Hematopoietic multipotent progenitor cell (in vitro differentiated cells): ENCODE results near the gene RBM15. TPM values are rescaled to one million over a fixed set of nuclear protein-coding genes. Genes with fewer than 3 reads are reported as not detected.

Source experiments
- DNase-seq, 3 donors: peaks; one replicate each; pipeline ENCODE4 v3.0.0-alpha.2; 2011 to 2015; ENCODE audit warnings: low read depth in 2 of 3, low spot score in 2 of 3
- total RNA-seq: library from RNA; depleted of rRNA; stranded (reverse); fragments of >200 nt; gene quantifications from one replicate; pipeline ENCODE4 v1.2.3, GENCODE V29; 2012

The RBM15 gene
- total RNA-seq, 1 donor, result 66.0 TPM

- no peak for DNase-seq
Measured at GRCh38 chr1:110348771-110349170, 9.6 kb downstream of the RBM15 start.

DNA sequence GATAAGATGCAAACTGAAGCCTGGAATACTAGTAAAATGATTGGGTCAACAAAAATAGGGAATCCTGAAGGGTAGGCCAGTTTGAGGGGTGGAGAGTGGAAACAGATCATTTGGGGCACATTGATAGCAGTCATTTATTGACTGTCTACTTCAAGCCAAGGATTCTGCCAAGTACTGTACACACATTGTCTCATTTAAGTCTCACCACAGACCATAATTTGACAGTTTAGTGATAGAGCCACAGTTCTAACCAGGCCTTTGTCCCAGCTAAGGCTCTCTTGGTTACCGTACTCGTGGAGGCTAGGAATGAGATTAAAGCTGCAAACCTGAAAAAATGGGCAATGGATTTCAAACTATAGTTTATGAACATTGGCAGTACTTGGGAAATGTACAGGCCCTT, 11.2 kb downstream of the RBM15 start:
- DNase-seq, result no peak

GRCh38 chr1:110355321-110355720, 16.1 kb downstream of the RBM15 start:
- DNase-seq, result no peak

GRCh38 chr1:110356379-110356778, 17.2 kb downstream of the RBM15 start:
- no peak for DNase-seq

GRCh38 chr1:110360431-110360830, 21.3 kb downstream of the RBM15 start:
- no peak for DNase-seq

- no peak for DNase-seq
Measured at GRCh38 chr1:110361856-110362255, 22.7 kb downstream of the RBM15 start.

GRCh38 chr1:110364221-110364620, 25.0 kb downstream of the RBM15 start:
- DNase-seq, result no peak

DNA sequence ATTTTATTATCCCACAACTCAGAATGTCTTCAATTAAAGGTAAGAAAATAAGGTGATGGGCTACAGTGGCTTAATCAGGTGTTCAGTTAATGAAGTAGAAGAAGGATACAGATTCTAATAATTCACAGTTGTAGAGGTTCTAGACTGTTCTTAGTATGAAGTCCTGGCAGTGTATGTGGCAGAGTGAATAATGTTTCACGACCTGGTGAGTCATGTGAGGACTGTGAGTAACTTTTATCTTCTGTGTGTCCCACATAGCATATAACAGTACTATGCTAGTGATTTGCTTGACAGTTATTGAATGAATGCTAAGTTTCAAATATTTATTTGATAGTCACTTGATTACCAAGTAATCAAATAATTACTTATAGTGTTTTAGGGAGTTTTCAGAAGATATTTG, 31.6 kb downstream of the RBM15 start:
- no peak for DNase-seq

- no peak for DNase-seq
Measured at GRCh38 chr1:110375490-110375889, 36.3 kb downstream of the RBM15 start.

DNA sequence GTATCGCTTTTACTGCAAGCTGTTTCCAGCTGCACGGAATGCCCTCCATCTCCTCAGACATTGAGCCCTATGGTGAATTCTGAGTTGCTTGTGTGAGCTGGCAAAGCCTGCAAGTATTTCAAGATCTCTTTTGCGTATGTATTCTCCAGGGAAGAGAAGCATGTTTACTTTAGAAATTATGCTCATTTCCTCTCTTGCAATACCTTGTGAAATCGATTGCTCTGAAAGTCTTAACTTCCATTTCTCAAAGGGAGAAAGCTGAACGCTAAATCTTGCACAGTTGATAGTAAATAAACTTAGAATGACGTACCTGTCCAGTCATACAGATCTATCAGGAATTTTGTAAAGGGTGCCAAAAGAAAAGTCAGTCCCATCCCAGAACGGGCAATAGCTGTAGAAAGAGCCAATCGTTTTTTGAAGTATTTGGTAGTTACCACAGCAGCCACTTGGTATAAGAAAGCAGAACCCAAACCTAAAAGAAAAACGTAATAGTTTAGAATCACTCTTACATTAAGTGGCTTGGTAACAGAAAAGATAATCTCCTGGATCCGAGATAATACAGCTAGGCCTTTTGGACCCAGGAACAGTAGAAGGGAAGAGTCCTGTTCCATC, 41.6 kb downstream of the RBM15 start:
- no peak for DNase-seq

DNA sequence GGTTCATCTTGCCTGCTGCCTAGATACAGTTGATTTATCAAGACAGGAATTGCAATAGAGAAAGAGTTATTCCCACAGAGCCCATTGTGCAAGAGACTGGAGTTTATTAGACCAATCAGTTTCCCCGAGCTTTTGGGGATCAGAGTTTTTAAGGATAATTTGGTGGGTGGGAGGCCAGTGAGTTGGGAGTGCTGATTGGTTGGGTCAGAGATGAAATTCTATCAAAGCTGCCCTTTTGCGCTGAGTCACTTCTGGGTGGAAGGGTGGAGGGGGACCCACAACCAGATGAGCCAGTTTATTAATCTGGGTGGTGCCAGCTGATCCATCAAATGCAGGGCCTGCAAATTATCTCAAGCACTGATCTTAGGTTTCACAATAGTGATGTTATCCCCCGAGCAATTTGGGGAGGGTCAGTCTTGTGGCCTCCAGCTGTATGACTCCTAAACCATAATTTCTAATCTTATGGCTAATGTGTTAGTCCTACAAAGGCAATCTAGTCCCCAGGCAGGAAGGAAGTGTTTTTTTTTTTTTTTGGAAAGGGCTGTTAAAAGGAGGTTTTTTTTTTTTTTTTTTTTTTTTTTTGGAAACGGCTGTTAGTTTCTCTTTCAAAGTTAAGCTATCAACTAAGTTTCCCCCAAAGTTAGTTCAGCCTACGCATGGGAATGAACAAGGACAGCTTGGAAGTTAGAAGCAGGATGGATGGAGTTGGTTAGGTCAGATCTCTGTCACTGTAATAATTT, 44.2 kb downstream of the RBM15 start:
- DNase-seq, result peak in 2 of 3 donors; percentile 26 to 40

DNA sequence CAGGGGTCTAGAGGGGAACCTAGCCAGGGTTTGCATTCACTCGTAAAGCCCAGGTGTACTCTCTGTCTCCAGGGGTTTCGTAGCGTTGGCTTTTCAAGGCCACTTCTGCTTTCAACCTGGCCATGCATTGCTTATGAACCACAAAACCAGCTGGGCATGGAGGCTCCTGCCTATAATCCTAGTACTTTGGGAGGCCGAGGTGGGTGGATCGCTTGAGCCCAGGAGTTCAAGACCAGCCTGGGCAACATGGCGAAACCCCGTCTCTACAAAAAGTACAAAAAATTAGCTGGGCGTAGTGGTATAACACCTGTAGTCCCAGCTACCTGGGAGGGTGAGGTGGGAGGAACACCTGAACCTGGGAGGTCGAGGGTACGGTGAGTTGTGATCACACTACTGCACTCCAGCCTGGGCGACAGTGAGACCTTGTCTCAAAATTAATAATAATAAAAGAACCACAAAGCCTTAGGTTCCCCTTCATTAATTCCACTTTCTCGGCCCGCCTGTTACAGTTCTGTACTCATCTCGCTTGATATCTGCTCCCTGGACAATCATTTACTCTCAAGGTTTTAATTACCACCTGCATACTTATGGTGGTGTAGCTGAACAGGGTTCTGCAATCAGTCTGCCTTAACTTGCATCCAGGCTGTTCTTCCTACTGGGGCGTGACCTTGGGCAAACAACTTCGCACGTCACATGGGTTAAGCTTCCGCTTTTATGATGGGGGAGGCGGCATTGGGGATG, 45.6 kb downstream of the RBM15 start:
- peak in 1 of 3 donors; percentile 18 for DNase-seq

- no peak for DNase-seq
Measured at GRCh38 chr1:110385369-110385768, 46.2 kb downstream of the RBM15 start.

DNA sequence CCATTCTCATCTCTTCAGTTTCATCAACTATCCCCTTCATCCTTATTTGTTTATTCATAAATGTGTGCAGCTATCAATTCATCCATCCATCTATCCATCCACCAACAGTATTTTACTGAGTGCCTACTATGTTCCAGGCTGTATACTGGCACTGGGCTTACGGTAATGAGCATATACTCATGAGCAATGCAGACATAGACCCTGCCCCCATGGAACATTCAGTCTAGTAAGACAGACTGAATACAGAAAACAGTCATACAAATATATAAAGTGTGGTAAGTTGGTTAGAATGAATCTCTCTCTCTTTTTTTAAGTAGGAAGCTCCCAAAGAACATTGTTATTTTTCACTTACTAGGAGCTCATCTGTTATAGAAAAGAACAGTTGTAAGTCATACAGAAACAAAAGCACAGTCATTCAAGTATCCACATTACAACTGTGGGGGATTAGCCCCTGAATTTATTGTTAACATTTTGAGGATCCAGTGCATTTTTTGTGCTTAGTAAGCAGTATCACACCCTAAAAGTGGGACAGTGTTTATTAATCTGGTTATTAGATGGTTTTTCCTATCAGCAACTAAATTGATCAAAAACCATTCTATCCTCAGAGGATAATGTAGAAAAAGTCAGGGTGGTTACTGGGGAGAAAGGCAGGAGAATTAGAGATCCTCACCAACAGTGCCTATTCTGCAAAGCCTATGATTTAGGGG, 48.0 kb downstream of the RBM15 start:
- no peak for DNase-seq

DNA sequence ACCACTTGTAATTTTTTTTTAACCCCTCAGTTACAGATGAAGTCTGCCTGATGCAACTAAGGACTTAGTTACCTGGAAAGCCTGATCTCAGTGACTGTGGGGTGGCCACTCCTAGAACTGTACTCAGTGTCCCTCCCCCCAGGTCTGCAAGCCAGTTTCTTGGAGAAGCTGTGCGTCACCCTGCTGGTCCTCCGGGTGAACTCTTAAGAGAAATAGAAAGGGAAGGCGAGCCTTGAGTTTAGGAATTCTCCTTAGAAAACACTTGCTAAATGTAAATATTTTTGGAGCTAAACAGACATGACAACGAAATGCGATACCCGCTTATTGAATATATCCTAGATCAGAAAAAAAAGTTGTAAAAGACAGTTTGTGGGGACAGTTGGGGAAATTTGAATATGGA, 50.9 kb downstream of the RBM15 start:
- DNase-seq, result no peak

DNA sequence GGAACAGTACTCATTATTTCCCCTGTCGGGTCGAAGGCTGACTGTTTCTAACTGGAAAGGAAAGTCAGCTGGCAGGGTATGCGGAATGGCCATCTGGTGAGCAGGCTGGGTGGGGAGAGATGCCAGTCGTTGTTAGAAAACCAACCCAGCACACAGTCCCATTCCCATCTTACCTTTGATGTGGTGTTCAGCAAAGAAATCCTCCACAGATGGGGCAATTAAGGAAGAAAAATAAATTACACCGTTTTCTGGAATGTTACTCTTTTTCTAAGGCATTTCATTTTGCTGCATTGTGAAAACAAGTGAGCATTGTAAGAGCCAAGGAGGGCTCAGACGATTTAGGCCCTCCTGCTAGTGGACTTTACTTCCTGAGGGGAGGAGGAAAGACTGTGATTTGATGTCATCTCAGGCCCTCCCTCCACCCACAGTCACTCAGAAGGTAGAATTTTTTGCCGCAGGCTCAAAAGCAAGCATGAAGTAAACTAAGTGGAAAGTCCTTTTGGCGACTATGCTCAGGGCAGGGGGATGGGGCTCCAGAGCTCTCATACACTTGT, 51.6 kb downstream of the RBM15 start, which contains the start of gene SLC16A4:
Gene SLC16A4 (minus strand): TSS at position 335 of the 554 bp plus-strand sequence. CDS start 1,703 bp downstream, outside the sequence.
- DNase-seq, result no peak

- DNase-seq, result no peak
Measured at GRCh38 chr1:110393286-110393685, 54.1 kb downstream of the RBM15 start.

- no peak for DNase-seq
Measured at GRCh38 chr1:110393691-110394492, 54.7 kb downstream of the RBM15 start.

GRCh38 chr1:110394493-110394820, 55.3 kb downstream of the RBM15 start:
- DNase-seq, result no peak
